Activated CD8-positive, alpha-beta T cell treated with anti-CD3 and anti-CD28 coated beads, Interleukin-2, amount 10 ng/mL, durations not matched to agents 7 days and 5 days (primary cell): Measurements from ENCODE around the gene GDPGP1. TPM values are rescaled to one million over a fixed set of nuclear protein-coding genes. Genes with fewer than 3 reads are reported as not detected.
A peak's percentile ranks its signal among the peaks of the same experiment; 100 is the strongest.

Experiments
- ATAC-seq: fragments of 150-1000 bp; cut with Tn5 transposase; one replicate; pipeline ENCODE4 v1.10.0; 2021; ENCODE audit warnings: moderate library complexity
- CTCF ChIA-PET: fragments of 350-600 bp; sonication (Branson Sonifier 250); formaldehyde crosslinking; loops from one replicate; lab custom pipeline; 2021; ENCODE audit warnings: antibody characterized with exemption; lab: Charles Lee
- POLR2A ChIA-PET: fragments of 350-600 bp; sonication (Branson Sonifier 250); formaldehyde crosslinking; loops from one replicate; lab custom pipeline; 2021; ENCODE audit warnings: antibody characterized with exemption; lab: Charles Lee
- DNase-seq: peaks from one replicate; pipeline ENCODE4 v3.0.0-alpha.2; 2020
- H3K27ac Mint-ChIP-seq: one replicate; pipeline ENCODE4 v1.8.0; 2021; ENCODE audit warnings: mild to moderate bottlenecking, mixed read lengths
- H3K27me3 Mint-ChIP-seq: one replicate; pipeline ENCODE4 v1.8.0; 2021; ENCODE audit warnings: low read depth, mixed read lengths
- H3K36me3 Mint-ChIP-seq: one replicate; pipeline ENCODE4 v1.8.0; 2021; ENCODE audit warnings: low read depth, mixed read lengths
- H3K4me1 Mint-ChIP-seq: one replicate; pipeline ENCODE4 v1.8.0; 2021; ENCODE audit warnings: low read depth, mixed read lengths
- H3K4me3 Mint-ChIP-seq: one replicate; pipeline ENCODE4 v1.8.0; 2021; ENCODE audit warnings: mild to moderate bottlenecking, mixed read lengths
- H3K9me3 Mint-ChIP-seq: one replicate; pipeline ENCODE4 v1.8.0; 2022; ENCODE audit warnings: mixed read lengths; ENCODE audit not compliant: insufficient read depth
- total RNA-seq, 2 experiments: library from RNA; stranded (reverse); gene quantifications; one replicate each; pipeline ENCODE4 v1.2.3, GENCODE V29; 2021

GDPGP1 gene
- total RNA-seq, 2 experiments from 2014 or later = 10.0 to 12.1 TPM

- peaks cover 31% of the 10 kb centered on the region for H3K36me3 Mint-ChIP-seq
- ChIA-PET POLR2A (interaction anchor here (1.1 kb wide), 1 partner anchor 11 kb away, joined by 3 read pairs; no protein-coding TSS in a partner anchor), CTCF (interaction anchor here (3.6 kb wide), 1 partner anchor 86 kb away, joined by 21 read pairs; no protein-coding TSS in a partner anchor)
- peaks cover 40% of the 10 kb centered on the region for H3K4me1 Mint-ChIP-seq
- peak overlapping the region; percentile 2 for H3K27ac Mint-ChIP-seq
- H3K27me3 Mint-ChIP-seq = no peaks in the 10 kb centered on the region
- no peak for ATAC-seq
- no peaks in the 10 kb centered on the region for H3K9me3 Mint-ChIP-seq
- no peak overlapping the region for H3K4me3 Mint-ChIP-seq
- no peak for DNase-seq
Measured at GRCh38 chr15:90228960-90229359, 5.0 kb upstream of the GDPGP1 start.

DNA sequence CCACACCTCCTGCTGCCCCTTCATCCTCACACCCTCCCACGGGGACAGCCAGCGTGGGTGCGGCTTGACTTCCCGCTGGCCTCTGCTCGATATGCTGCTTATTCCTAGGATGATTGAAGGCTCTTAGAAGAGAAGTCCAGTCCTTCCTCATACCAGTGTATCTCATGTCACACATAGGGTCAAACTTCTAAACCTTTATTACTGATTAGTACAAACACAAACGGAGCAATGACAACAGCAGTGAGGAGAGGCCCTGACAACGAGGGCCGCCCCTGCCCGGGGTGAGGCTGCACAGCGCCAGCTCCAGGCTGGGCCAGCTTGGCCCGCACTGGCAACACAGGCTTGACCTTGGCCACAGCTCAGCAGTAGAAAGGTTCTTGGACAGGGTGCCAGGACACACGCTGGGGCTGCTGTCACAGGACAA is 3.9 kb upstream of the GDPGP1 start:
- Mint-ChIP-seq H3K4me3 (peak overlapping the region; percentile 92), H3K27me3 (no peaks in the 10 kb centered on the region), H3K27ac (peak overlapping the region; percentile 93), H3K4me1 (peaks cover 48% of the 10 kb centered on the region), H3K36me3 (peaks cover 31% of the 10 kb centered on the region), H3K9me3 (no peaks in the 10 kb centered on the region)
- ATAC-seq (no peak), DNase-seq (no peak)
- POLR2A ChIA-PET = interaction anchor here (0.8 to 4.7 kb wide), 4 partner anchors 8 to 128 kb away, joined by 3 to 35 read pairs (median 4); partner anchors contain the start of genes IDH2 and NGRN
- CTCF ChIA-PET = interaction anchor here (2.0 to 3.6 kb wide), 2 partner anchors 9 to 87 kb away, joined by 8 to 21 read pairs; no protein-coding TSS in a partner anchor

GRCh38 chr15:90230610-90231009 is 3.4 kb upstream of the GDPGP1 start:
- Mint-ChIP-seq H3K27ac (peak overlapping the region; percentile 93), H3K9me3 (no peaks in the 10 kb centered on the region), H3K36me3 (peaks cover 31% of the 10 kb centered on the region), H3K4me1 (peaks cover 50% of the 10 kb centered on the region), H3K27me3 (no peaks in the 10 kb centered on the region), H3K4me3 (peak overlapping the region; percentile 92)
- ChIA-PET CTCF (interaction anchor here (0.9 to 4.0 kb wide), 7 partner anchors 9 to 89 kb away, joined by 3 to 21 read pairs (median 8); partner anchors contain the start of gene SEMA4B), POLR2A (interaction anchor here (0.7 to 4.7 kb wide), 5 partner anchors 9 to 128 kb away, joined by 3 to 35 read pairs (median 3); partner anchors contain the start of genes IDH2 and NGRN)
- DNase-seq = no peak
- ATAC-seq = no peak

DNA sequence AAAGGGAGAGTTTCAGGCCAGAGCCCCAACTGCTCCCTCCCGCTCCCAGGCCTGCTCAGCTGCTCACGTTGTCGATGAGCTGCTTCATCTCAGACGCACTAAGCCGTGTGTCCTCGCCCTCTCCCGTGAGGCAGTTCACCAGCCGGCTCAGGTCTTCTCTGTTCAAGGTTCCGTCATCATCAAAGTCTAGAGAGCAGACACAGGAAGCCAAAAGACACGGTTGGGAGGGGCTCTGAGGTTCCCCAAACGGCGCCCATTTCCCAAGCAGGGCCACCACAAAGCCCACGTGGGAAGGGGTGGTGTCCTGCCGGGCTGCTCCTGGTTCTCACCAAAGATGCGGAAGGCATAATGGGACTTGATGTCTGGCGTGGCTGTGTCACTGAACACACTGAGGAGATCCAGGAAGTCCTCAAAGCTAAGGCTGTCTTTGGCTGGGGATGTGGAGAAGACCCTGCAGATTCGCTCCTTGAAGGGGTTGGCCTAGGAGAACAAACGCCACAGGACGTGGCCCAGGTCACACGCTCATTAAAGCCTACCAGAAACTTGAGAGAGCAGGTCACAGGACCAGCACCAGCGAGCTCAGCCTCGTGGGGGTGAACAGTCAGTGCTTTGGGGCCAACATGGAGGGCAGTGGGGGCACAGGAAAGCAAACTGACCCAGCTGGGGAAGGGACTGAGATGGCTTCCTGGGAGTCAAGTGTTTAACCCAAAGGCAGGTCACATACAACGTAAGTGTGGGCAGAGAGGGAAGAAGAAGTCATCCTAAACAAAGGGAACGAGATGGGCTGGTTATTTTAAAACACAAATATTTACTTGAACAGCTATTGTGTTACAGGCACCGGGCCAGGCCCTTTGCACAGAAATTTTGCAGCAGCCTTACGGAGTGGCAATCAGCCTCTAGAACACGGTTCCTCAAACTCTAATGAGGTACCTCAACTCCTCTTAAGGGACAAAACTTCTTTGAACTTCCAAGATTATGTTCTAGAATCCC is 2.7 kb upstream of the GDPGP1 start:
- Mint-ChIP-seq H3K27ac (peak overlapping the region; percentile 93), H3K36me3 (peaks cover 36% of the 10 kb centered on the region), H3K4me1 (peaks cover 50% of the 10 kb centered on the region), H3K4me3 (peak overlapping the region; percentile 92), H3K27me3 (no peaks in the 10 kb centered on the region), H3K9me3 (no peaks in the 10 kb centered on the region)
- POLR2A ChIA-PET = interaction anchor here (0.6 to 4.7 kb wide), 9 partner anchors 14 to 614 kb away, joined by 3 to 35 read pairs (median 3); partner anchors contain the start of genes IDH2, NGRN and SEMA4B
- DNase-seq (peak; percentile 89), ATAC-seq (peak; percentile 64)
- CTCF ChIA-PET = interaction anchor here (0.8 to 4.0 kb wide), 11 partner anchors 9 to 701 kb away, joined by 3 to 21 read pairs (median 4); partner anchors contain the start of genes HDDC3 and SEMA4B

- no peak for DNase-seq
- Mint-ChIP-seq H3K4me1 (peaks cover 50% of the 10 kb centered on the region), H3K27me3 (no peaks in the 10 kb centered on the region), H3K9me3 (no peaks in the 10 kb centered on the region), H3K4me3 (peak overlapping the region; percentile 92), H3K27ac (peak overlapping the region; percentile 93), H3K36me3 (peaks cover 38% of the 10 kb centered on the region)
- ChIA-PET POLR2A (interaction anchor here (0.9 to 4.7 kb wide), 6 partner anchors 27 to 146 kb away, joined by 3 to 35 read pairs (median 5); partner anchors contain the start of genes IDH2, NGRN and SEMA4B), CTCF (interaction anchor here (1.3 to 4.0 kb wide), 7 partner anchors 10 to 700 kb away, joined by 3 to 21 read pairs (median 8); partner anchors contain the start of genes HDDC3 and SEMA4B)
- no peak for ATAC-seq
Measured at GRCh38 chr15:90232196-90232595, 1.8 kb upstream of the GDPGP1 start.

DNA sequence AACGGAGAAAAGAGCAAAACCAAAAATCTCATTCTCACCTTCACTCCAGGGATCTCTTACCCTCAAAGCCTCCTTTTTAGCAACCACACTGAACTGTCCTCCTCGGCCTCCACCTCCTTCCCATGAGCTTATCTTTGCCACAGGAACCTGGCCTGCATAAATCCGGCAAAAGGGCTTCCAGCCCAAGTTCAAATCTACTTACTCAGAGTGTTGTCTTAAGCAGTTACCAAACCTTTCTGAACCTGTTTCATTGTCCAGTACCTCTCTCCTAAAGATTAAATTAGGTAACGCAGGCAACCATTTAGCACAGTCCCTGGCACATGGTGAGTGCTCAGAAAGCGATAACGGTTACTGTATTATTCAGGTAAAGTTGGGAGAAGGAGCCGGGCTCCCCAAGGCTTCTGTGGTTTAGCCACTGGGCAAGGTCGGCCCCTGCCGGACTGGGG is 1.0 kb upstream of the GDPGP1 start:
- ChIA-PET CTCF (interaction anchor here (1.0 to 4.0 kb wide), 11 partner anchors 11 to 493 kb away, joined by 3 to 17 read pairs (median 3); partner anchors contain the start of genes IDH2, NGRN and SEMA4B), POLR2A (interaction anchor here (0.6 to 4.7 kb wide), 12 partner anchors 10 to 159 kb away, joined by 3 to 35 read pairs (median 7); partner anchors contain the start of genes IDH2, IQGAP1, NGRN and SEMA4B)
- Mint-ChIP-seq H3K4me1 (peaks cover 50% of the 10 kb centered on the region), H3K9me3 (no peaks in the 10 kb centered on the region), H3K4me3 (peak overlapping the region; percentile 92), H3K36me3 (peaks cover 38% of the 10 kb centered on the region), H3K27ac (peak overlapping the region; percentile 93), H3K27me3 (no peaks in the 10 kb centered on the region)
- DNase-seq = no peak
- no peak for ATAC-seq

- H3K4me1 Mint-ChIP-seq = peaks cover 56% of the 10 kb centered on the region
- ChIA-PET CTCF (interaction anchor here (1.0 to 4.0 kb wide), 11 partner anchors 12 to 493 kb away, joined by 3 to 17 read pairs (median 3); partner anchors contain the start of genes IDH2, NGRN, SEMA4B and TTLL13), POLR2A (interaction anchor here (0.6 to 4.7 kb wide), 18 partner anchors 10 to 727 kb away, joined by 3 to 35 read pairs (median 4); partner anchors contain the start of genes AP3S2, HDDC3, IDH2 and IQGAP1)
- ATAC-seq (peak; percentile 85), DNase-seq (peak; percentile 97)
- H3K4me3 Mint-ChIP-seq = peak within 1 kb of the TSS; percentile 92
- peak within 1 kb of the TSS; percentile 93 for H3K27ac Mint-ChIP-seq
- H3K9me3 Mint-ChIP-seq = no peaks in the 10 kb centered on the region
- H3K36me3 Mint-ChIP-seq = peaks cover 43% of the 10 kb centered on the region
- H3K27me3 Mint-ChIP-seq = no peaks in the 10 kb centered on the region
Measured at GRCh38 chr15:90233387-90234095, 468 bp upstream of the GDPGP1 start, which contains the start of gene CIB1. CIB1 (minus strand) TSS chr15:90233941; CDS start chr15:90233885, 56 bp downstream.

- ATAC-seq (no peak), DNase-seq (no peak)
- no peaks in the 10 kb centered on the region for H3K27me3 Mint-ChIP-seq
- no peak overlapping the region for H3K27ac Mint-ChIP-seq
- ChIA-PET POLR2A (no interaction called here), CTCF (no interaction called here)
- H3K4me1 Mint-ChIP-seq = peaks cover 18% of the 10 kb centered on the region
- no peaks in the 10 kb centered on the region for H3K9me3 Mint-ChIP-seq
- H3K4me3 Mint-ChIP-seq = no peak overlapping the region
- peaks cover 25% of the 10 kb centered on the region for H3K36me3 Mint-ChIP-seq
Measured at GRCh38 chr15:90239371-90239770, 5.4 kb downstream of the GDPGP1 start.

GRCh38 chr15:90240856-90241255 is 6.8 kb downstream of the GDPGP1 start:
- peaks cover 9% of the 10 kb centered on the region for H3K4me1 Mint-ChIP-seq
- no peaks in the 10 kb centered on the region for H3K27me3 Mint-ChIP-seq
- ChIA-PET POLR2A (no interaction called here), CTCF (interaction anchor here (0.5 kb wide), 1 partner anchor 1362 kb away, joined by 3 read pairs; no protein-coding TSS in a partner anchor)
- no peak for ATAC-seq
- no peaks in the 10 kb centered on the region for H3K9me3 Mint-ChIP-seq
- peaks cover 22% of the 10 kb centered on the region for H3K36me3 Mint-ChIP-seq
- DNase-seq = no peak
- H3K4me3 Mint-ChIP-seq = no peak overlapping the region
- H3K27ac Mint-ChIP-seq = no peak overlapping the region

- peaks cover 16% of the 10 kb centered on the region for H3K36me3 Mint-ChIP-seq
- CTCF ChIA-PET = interaction anchor here (0.5 kb wide), 1 partner anchor 1363 kb away, joined by 3 read pairs; no protein-coding TSS in a partner anchor
- H3K4me3 Mint-ChIP-seq = no peak overlapping the region
- POLR2A ChIA-PET = interaction anchor here (1.0 kb wide), 1 partner anchor 15 kb away, joined by 3 read pairs; no protein-coding TSS in a partner anchor
- H3K4me1 Mint-ChIP-seq = peaks cover 9% of the 10 kb centered on the region
- no peak for DNase-seq
- no peaks in the 10 kb centered on the region for H3K9me3 Mint-ChIP-seq
- no peak overlapping the region for H3K27ac Mint-ChIP-seq
- no peak for ATAC-seq
- H3K27me3 Mint-ChIP-seq = no peaks in the 10 kb centered on the region
Measured at GRCh38 chr15:90241343-90242192, 7.6 kb downstream of the GDPGP1 start.
